Activated B cell treated with CpG ODN at 0.5 μM for 24 hours (primary cell): Measurements from ENCODE around the gene SMAD3. TPM values are rescaled to one million over a fixed set of nuclear protein-coding genes. Genes with fewer than 3 reads are reported as not detected.

Experiments used
- ATAC-seq: fragments of 200-7000 bp; cut with Tn5 transposase; one replicate; pipeline ENCODE4 v1.10.0; 2021; ENCODE audit warnings: low read depth, mild to moderate bottlenecking, moderate library complexity
- CTCF ChIA-PET: fragments of 350-600 bp; sonication (Branson Sonifier 250); formaldehyde crosslinking; loops from one replicate; lab custom pipeline; 2021; ENCODE audit warnings: antibody characterized with exemption; lab: Charles Lee
- POLR2A ChIA-PET: fragments of 350-600 bp; sonication (Branson Sonifier 250); formaldehyde crosslinking; loops from one replicate; lab custom pipeline; 2021; ENCODE audit warnings: antibody characterized with exemption; lab: Charles Lee
- DNase-seq: peaks from one replicate; pipeline ENCODE4 v3.0.0; 2022
- H3K27ac Mint-ChIP-seq: one replicate; pipeline ENCODE4 v1.8.0; 2020; ENCODE audit warnings: mixed read lengths
- H3K27me3 Mint-ChIP-seq: one replicate; pipeline ENCODE4 v1.8.0; 2021; ENCODE audit warnings: mixed read lengths
- H3K36me3 Mint-ChIP-seq: one replicate; pipeline ENCODE4 v1.8.0; 2021; ENCODE audit warnings: low read depth, mixed read lengths
- H3K4me1 Mint-ChIP-seq: one replicate; pipeline ENCODE4 v1.8.0; 2021; ENCODE audit warnings: mixed read lengths
- H3K4me3 Mint-ChIP-seq: one replicate; pipeline ENCODE4 v1.8.0; 2020; ENCODE audit warnings: mild to moderate bottlenecking, mixed read lengths
- H3K9me3 Mint-ChIP-seq: one replicate; pipeline ENCODE4 v1.8.0; 2020; ENCODE audit warnings: mixed read lengths
- CTCF ChIP-seq: fragments of 200-600 bp; IDR thresholded peaks from one replicate; pipeline ENCODE4 v1.8.0; 2022; ENCODE audit warnings: antibody characterized with exemption, mild to moderate bottlenecking
- intact Hi-C: fragments of 100-400 bp; cut with micrococcal nuclease; formaldehyde crosslinking; loops from one replicate; pipeline ENCODE4 v1.15.1; 2024
- total RNA-seq: library from RNA; stranded (reverse); gene quantifications from 2 replicates; pipeline ENCODE4 v1.2.3, GENCODE V29; 2022

Gene SMAD3
- total RNA-seq, 1 donor from 2014 or later, result 118 TPM

- Mint-ChIP-seq H3K36me3 (no peaks in the 10 kb centered on the region), H3K27ac (peak overlapping the region; percentile 78), H3K27me3 (no peaks in the 10 kb centered on the region), H3K4me1 (peaks cover 38% of the 10 kb centered on the region), H3K9me3 (no peaks in the 10 kb centered on the region), H3K4me3 (peak overlapping the region; percentile 39)
- intact Hi-C loops, result no loop called here
- ATAC-seq, result peak; percentile 45
- TF ChIP-seq CTCF, result no peak
- CTCF ChIA-PET, result no interaction called here
- DNase-seq, result no peak
- POLR2A ChIA-PET, result no interaction called here
Measured at GRCh38 chr15:67048281-67049279, 16.8 kb upstream of the SMAD3 start.

GRCh38 chr15:67049351-67050044 lies 15.9 kb upstream of the SMAD3 start:
- Mint-ChIP-seq H3K27me3 (no peaks in the 10 kb centered on the region), H3K4me3 (no peak overlapping the region), H3K36me3 (no peaks in the 10 kb centered on the region), H3K4me1 (peaks cover 38% of the 10 kb centered on the region), H3K9me3 (no peaks in the 10 kb centered on the region), H3K27ac (no peak overlapping the region)
- DNase-seq, result no peak
- no peak for ATAC-seq
- intact Hi-C loops, result no loop called here
- no peak for TF ChIP-seq CTCF
- ChIA-PET CTCF (no interaction called here), POLR2A (interaction anchor here (0.6 kb wide), 1 partner anchor 146 kb away, joined by 10 read pairs; no protein-coding TSS in a partner anchor)

- ChIA-PET CTCF (interaction anchor here (0.6 kb wide), 1 partner anchor 16 kb away, joined by 3 read pairs; no protein-coding TSS in a partner anchor), POLR2A (no interaction called here)
- intact Hi-C loops, result no loop called here
- Mint-ChIP-seq H3K4me3 (no peak overlapping the region), H3K27ac (no peak overlapping the region), H3K9me3 (no peaks in the 10 kb centered on the region), H3K4me1 (peaks cover 43% of the 10 kb centered on the region), H3K36me3 (no peaks in the 10 kb centered on the region), H3K27me3 (no peaks in the 10 kb centered on the region)
- DNase-seq, result no peak
- TF ChIP-seq CTCF, result no peak
- ATAC-seq, result no peak
Measured at GRCh38 chr15:67050062-67050461, 15.3 kb upstream of the SMAD3 start.

GRCh38 chr15:67050522-67051087 lies 14.8 kb upstream of the SMAD3 start:
- no peak for DNase-seq
- Mint-ChIP-seq H3K36me3 (no peaks in the 10 kb centered on the region), H3K9me3 (no peaks in the 10 kb centered on the region), H3K27me3 (no peaks in the 10 kb centered on the region), H3K27ac (no peak overlapping the region), H3K4me1 (peaks cover 43% of the 10 kb centered on the region), H3K4me3 (peak overlapping the region; percentile 1)
- intact Hi-C loops, result no loop called here
- TF ChIP-seq CTCF, result no peak
- ATAC-seq, result no peak
- ChIA-PET POLR2A (interaction anchor here (0.8 kb wide), 1 partner anchor 13 kb away, joined by 4 read pairs; no protein-coding TSS in a partner anchor), CTCF (interaction anchor here (0.6 kb wide), 1 partner anchor 15 kb away, joined by 3 read pairs; no protein-coding TSS in a partner anchor)
